GM12892 (cell line): ENCODE data around the gene SMC4.

Source experiments
- POLR2A ChIP-seq: IDR thresholded peaks from 2 replicates; pipeline ENCODE4 v1.6.1; 2011; ENCODE audit warnings: low read depth, low read length, control low read depth
- POLR2AphosphoS5 ChIP-seq: IDR thresholded peaks from 2 replicates; pipeline ENCODE4 v1.6.1; 2011; ENCODE audit warnings: low read depth, low read length, control low read depth
- TAF1 ChIP-seq: IDR thresholded peaks from 2 replicates; pipeline ENCODE4 v1.6.1; 2011; ENCODE audit warnings: low read depth, mild to moderate bottlenecking, control low read depth, low read length, borderline replicate concordance

DNA sequence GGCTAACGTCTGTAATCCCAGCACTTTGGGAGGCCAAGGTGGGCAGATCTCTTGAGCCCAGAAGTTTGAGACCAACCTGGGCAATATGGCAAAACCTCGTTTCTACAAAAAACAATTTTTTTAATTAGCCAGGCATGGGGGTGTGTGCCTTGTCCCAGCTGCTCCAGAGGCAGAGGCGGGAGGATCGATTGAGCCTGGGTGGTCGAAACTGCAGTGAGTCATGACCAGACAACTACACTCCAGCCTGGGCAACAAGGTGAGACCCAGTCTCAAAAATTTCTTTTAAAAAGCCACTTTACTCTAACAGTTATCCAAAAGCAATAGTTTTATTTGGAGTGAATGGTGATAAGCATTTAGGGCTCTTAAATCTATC is 37.6 kb downstream of the SMC4 start:
- TF ChIP-seq POLR2A (no peak), TAF1 (no peak), POLR2AphosphoS5 (no peak)
